Epithelial cell of proximal tubule (primary cell): ENCODE results near the gene OR51A7. TPM values are rescaled to one million over a fixed set of nuclear protein-coding genes. Genes with fewer than 3 reads are reported as not detected.

Experiments
- DNase-seq: peaks from one replicate; pipeline ENCODE4 v3.0.0-alpha.2; 2011; ENCODE audit warnings: low read depth
- H3K4me3 ChIP-seq: 2 replicates; pipeline ENCODE4 v1.5.1; 2011; ENCODE audit warnings: low read depth, mild to moderate bottlenecking, low read length
- CTCF ChIP-seq: conservative IDR thresholded peaks from 2 replicates; pipeline ENCODE4 v1.5.1; 2012; ENCODE audit warnings: low read depth, mild to moderate bottlenecking, low read length
- total RNA-seq: library from RNA; depleted of rRNA; stranded (reverse); fragments of >200 nt; gene quantifications from 2 replicates; pipeline ENCODE4 v1.2.3, GENCODE V29; 2015

Gene OR51A7
- total RNA-seq, 1 donor from 2014 or later: not detected

GRCh38 chr11:4882543-4882942 is 21.0 kb upstream of the OR51A7 start:
- no peak overlapping the region for H3K4me3 ChIP-seq
- no peak for DNase-seq
- TF ChIP-seq CTCF: no peak

- no peak for TF ChIP-seq CTCF
- DNase-seq: no peak
- no peak overlapping the region for H3K4me3 ChIP-seq
These were observed 19.2 kb upstream of the OR51A7 start for GRCh38 chr11:4884361-4884760.

- TF ChIP-seq CTCF: no peak
These were observed 17.4 kb upstream of the OR51A7 start for GRCh38 chr11:4886186-4886585.

GRCh38 chr11:4887591-4887990 is 16.0 kb upstream of the OR51A7 start:
- H3K4me3 ChIP-seq: no peak overlapping the region
- DNase-seq: no peak
- no peak for TF ChIP-seq CTCF

More at GRCh38 chr11:4886186-4886585, 17.4 kb upstream of the OR51A7 start:
- DNase-seq: no peak
- H3K4me3 ChIP-seq: no peak overlapping the region

GRCh38 chr11:4890279-4890678 is 13.3 kb upstream of the OR51A7 start:
- TF ChIP-seq CTCF: no peak
- no peak for DNase-seq
- no peak overlapping the region for H3K4me3 ChIP-seq

GRCh38 chr11:4891996-4892640 is 11.5 kb upstream of the OR51A7 start:
- DNase-seq: peak; percentile 57
- peak; percentile 28 for TF ChIP-seq CTCF
- no peak overlapping the region for H3K4me3 ChIP-seq

GRCh38 chr11:4916581-4916980 is 13.0 kb downstream of the OR51A7 start:
- TF ChIP-seq CTCF: no peak
- no peak overlapping the region for H3K4me3 ChIP-seq
- DNase-seq: peak; percentile 62
